ENCODE data around the gene PTBP3. TPM values are rescaled to one million over a fixed set of nuclear protein-coding genes. Genes with fewer than 3 reads are reported as not detected.
"Not testable (repeated sequence)": the region's sequence is repeated elsewhere in the genome, so short reads cannot be mapped to it uniquely, and the experiment has no call there.

Gene PTBP3
- polyA plus RNA-seq, 1 donor: 107 TPM

- no peak for DNase-seq
Observed at GRCh38 chr9:112323378-112323854, 10.0 kb downstream of the PTBP3 start.

DNA sequence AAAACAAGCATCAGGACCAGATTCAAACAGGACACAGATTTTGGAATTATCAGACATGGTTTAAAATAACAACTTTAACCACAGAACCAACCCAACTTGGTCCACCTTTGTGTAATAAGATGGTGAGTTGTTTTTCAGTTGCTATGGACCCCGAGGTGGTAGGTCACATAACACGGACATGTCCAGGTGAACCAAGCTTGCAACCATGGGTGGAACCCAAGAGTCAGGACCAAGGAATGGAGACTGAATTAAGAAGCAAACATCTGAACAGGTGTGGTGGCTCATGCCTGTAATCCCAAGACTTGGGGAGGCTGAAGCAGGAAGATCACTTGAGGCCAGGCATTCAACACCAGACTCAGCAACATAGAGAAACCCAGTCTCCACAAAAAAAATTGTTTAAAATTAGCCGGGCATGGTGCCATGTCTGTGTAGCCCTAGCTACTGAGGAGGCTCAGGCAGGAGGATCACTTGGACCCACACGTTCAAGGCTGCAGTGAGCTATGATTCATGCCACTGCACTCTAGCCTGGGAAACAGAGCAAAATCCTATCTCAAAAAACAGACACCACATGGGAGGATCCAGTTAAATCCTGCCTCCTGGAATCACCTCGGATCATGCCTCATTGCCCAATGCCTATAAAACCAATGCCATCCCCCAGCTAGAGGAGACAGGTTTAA, 10.6 kb downstream of the PTBP3 start:
- no peak for DNase-seq

GRCh38 chr9:112316258-112316943, 17.0 kb downstream of the PTBP3 start:
- DNase-seq: no peak

DNA sequence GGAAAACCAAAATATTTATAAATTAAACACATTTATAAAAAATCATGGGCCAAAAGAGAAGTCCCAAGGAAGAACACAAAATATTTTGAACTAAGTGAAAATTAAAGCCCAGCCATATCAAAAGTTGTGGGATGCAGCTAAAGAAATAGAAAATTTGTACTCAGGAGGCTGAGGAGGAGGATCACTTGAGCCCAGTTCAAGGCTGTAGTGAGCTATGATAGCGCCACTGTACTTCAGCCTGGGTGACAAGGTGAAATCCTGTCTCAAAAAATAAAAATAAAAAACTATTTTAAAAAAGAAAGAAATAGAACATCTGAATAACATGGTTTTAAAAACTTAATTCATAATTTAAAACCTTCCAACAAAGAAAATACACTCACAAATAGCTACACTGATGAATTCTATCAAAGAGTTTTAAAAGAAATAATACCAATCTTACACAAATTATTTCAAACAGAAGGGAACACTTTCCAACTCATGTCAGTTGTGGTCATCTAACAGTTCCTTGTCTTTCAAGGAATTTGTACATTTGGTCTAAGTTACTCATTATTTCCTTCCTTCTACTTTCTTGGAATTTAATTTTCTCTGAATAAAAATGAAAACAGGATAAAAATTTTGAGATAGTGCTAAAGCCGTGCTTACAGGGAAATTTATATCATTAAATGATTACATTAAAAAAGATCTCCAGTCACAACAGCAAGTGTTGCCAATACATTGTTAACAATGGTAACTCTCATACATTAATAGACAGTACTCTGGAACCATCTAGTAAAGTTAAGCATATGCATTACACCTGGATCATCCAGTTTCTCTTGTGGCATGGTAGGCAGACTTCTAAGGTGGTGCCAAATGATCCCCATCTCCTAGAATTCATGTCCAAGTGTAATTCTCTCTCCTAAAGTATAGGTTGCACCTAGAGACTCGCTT, 17.8 kb downstream of the PTBP3 start:
- no peak for DNase-seq

GRCh38 chr9:112312139-112312538, 21.3 kb downstream of the PTBP3 start:
- no peak for DNase-seq

GRCh38 chr9:112311497-112311896, 21.9 kb downstream of the PTBP3 start:
- DNase-seq: no peak

DNA sequence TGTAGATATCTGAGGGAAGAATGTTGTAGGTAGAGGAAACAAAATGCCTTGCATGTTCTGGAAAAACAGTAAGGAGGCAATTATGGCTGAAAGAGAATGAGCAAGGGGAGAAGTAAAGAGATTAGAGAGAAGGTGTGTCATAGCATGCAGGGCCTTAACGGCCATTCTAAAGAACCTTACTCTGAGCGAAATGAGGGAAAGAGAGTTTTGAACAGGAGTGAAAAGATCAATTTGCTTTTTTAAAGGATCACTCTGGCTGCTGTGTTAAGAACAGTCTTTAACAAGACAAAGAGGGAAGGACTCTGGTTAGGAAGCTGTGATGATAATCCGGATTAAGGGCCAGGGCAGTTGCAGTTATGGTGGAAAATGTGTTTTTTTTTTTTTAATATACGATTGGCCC, 22.6 kb downstream of the PTBP3 start:
- no peak for DNase-seq

- DNase-seq: no peak
Observed at GRCh38 chr9:112308588-112308987, 24.8 kb downstream of the PTBP3 start.

GRCh38 chr9:112301420-112301819, 32.0 kb downstream of the PTBP3 start:
- no peak for DNase-seq

GRCh38 chr9:112299514-112299913, 33.9 kb downstream of the PTBP3 start:
- no peak for DNase-seq

- no peak for DNase-seq
Observed at GRCh38 chr9:112296929-112297328, 36.5 kb downstream of the PTBP3 start.

DNA sequence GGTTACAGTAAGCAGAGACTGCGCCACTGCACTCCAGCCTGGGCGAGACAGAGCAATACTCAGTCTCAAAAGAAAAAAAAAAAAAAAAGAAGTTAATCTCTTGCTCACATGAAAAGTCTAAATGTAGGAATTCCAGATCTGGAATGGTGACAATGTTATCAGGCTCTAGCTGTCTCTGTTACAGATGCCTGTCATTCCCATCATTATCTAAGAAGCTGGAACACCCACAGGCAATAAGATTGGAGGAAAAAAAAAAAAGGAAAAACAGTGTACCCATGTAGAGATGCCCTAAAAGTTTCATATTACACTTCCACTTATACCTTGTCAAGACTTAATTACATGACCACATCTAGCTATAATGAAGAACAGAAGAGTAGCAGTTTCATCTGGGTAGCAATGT, 38.2 kb downstream of the PTBP3 start:
- DNase-seq: no peak

DNA sequence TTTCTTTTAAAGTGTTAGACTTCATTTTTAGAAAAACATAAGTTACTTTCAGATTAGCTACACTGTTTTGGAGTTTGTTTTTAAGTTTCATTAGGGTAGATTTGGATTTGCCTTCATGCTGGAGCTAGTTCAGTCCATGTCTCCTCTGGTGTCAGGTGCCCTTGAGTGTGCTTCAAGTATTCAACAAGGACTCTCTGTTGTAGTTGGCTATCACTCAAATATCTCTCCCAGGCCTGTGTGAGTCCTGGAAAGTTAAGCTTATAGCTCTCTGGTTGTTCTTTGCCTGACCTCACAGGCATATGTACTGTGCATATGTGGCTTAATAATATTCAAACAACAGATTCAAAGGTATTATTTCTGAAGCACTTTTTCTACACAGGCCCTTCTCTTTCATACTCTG, 45.4 kb downstream of the PTBP3 start:
- DNase-seq: no peak

DNA sequence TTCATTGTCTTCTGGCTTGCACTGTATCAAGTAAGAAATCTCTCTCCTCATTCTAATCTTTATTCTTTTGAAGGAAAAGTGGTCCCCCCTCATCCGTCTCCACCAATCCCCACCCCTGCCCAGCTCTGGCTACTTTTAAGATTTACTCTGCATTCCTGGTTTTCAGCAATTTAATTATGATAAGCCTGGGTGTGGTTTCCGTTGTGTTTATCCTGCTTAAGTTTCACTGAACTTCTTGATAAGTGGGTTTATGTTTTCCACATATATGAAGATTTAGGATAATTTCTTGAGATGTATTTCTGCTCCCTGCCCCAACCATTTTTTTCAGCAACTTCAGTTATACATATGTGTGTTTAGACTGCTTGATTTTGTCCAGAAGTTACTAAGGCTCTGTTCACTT, 46.5 kb downstream of the PTBP3 start:
- no peak for DNase-seq

DNA sequence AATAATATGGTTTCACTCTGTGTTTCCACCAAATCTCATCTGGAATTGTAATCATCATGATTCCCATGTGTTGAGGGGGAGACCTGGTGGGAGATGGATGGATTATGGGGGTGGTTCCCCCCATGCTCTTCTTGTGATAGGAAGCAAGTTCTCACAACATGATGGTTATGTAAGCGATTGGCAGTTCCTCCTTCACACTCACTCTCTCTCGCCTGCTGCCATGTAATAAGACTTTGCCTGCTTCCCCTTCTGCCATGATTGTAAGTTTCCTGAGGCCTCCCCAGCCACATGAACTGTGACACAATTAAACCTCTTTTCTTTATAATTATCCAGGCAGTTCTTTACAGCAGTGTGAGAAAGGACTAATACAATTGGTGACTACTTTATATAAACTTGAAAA, 48.4 kb downstream of the PTBP3 start:
- no peak for DNase-seq

DNA sequence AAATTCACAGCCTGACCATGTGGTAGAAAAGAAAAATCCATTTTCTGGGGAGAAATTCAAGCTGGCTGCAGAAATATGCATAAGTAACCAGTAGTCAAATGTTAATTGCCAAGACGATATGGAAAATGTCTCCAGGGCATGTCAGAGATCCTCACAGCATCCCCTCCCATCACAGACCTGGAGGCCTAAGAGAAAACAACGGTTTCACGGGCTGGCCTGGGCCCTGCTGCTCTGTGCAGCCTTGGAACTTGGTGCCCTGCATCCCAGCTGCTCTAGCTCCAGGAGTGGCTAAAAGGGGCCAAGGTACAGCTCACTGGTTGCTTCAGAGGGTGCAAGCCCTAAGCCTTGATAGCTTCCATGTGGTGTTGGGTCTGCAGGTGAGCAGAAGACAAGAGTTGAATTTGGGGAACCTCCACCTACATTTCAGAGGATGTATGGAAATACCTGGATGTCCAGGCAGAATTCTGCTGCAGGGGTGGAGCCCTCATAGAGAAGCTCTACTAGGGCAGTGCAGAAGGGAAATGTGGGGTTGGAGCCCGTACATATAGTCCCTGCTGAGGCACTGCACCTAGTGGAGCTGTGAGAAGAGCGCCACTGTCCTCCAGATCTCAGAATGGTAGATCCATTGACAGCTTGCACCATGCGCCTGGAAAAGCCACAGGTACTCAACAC, 49.7 kb downstream of the PTBP3 start:
- no peak for DNase-seq

DNA sequence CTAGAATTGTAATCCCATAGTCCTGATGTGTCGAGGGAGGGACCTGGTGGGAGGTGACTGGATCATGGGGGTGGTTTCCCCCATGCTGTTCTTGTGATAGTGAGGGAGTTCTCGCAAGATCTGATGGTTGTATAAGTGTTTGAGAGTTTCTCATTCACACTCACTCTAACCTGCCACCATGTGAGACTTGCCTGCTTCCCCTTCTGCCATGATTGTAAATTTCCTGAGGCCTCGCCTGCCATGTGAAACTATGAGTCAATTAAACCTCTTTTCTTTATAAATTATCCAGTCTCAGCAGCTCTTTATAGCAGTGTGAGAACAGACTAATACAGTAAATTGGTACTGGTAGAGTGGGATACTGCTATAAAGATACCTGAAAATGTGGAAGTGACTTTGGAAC, 50.6 kb downstream of the PTBP3 start:
- not testable (repeated sequence) for DNase-seq

GRCh38 chr9:112280904-112281303, 52.5 kb downstream of the PTBP3 start:
- DNase-seq: no peak

- no peak for DNase-seq
Observed at GRCh38 chr9:112279501-112279900, 53.9 kb downstream of the PTBP3 start.

- no peak for DNase-seq
Observed at GRCh38 chr9:112278152-112278551, 55.3 kb downstream of the PTBP3 start.

GRCh38 chr9:112274600-112274999, 58.8 kb downstream of the PTBP3 start:
- DNase-seq: no peak

DNA sequence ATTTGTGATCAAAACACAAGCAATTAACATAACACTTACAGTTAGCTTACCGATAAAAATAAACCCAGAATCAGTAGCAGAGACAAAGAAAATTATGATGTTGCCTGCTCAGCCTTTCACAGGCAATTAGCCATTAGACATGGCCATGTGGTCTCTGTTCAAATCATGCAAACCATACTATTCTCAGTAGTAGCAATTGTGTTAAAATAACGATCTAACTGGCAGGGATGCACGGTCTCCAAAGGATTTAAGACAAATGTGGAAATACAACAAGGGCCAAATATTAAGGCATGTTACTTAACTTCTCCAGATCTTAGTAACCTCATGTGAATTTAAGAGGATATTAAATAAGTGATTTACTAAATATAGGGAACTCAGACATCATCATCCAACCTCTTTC, 59.5 kb downstream of the PTBP3 start:
- no peak for DNase-seq

Data from left kidney (tissue), 2 donors.